Endothelial cell (in vitro differentiated cells): ENCODE data around the gene RNF144A. TPM values are rescaled to one million over a fixed set of nuclear protein-coding genes. Genes with fewer than 3 reads are reported as not detected.

ENCODE experiments used
- DNase-seq: peaks from one replicate; pipeline ENCODE4 v3.0.0; 2021; ENCODE audit warnings: low spot score
- H3K27ac Mint-ChIP-seq: one replicate; pipeline ENCODE4 v1.8.0; 2021; ENCODE audit warnings: mixed read lengths, inconsistent platforms; ENCODE audit not compliant: unreplicated experiment
- H3K27me3 Mint-ChIP-seq: one replicate; pipeline ENCODE4 v1.8.0; 2021; ENCODE audit warnings: mild to moderate bottlenecking, moderate library complexity, mixed read lengths, inconsistent platforms; ENCODE audit not compliant: unreplicated experiment
- H3K36me3 Mint-ChIP-seq: one replicate; pipeline ENCODE4 v1.8.0; 2021; ENCODE audit warnings: mild to moderate bottlenecking, low read depth, mixed read lengths, inconsistent platforms; ENCODE audit not compliant: unreplicated experiment
- H3K4me1 Mint-ChIP-seq: one replicate; pipeline ENCODE4 v1.8.0; 2021; ENCODE audit warnings: mild to moderate bottlenecking, mixed read lengths, inconsistent platforms; ENCODE audit not compliant: unreplicated experiment
- H3K4me3 Mint-ChIP-seq: one replicate; pipeline ENCODE4 v1.8.0; 2021; ENCODE audit warnings: mild to moderate bottlenecking, mixed read lengths, inconsistent platforms; ENCODE audit not compliant: unreplicated experiment
- H3K9me3 Mint-ChIP-seq: one replicate; pipeline ENCODE4 v1.8.0; 2021; ENCODE audit warnings: mixed read lengths, inconsistent platforms; ENCODE audit not compliant: unreplicated experiment
- total RNA-seq: library from RNA; stranded (reverse); fragmentation: NEBNext Ultra II Directional; extraction: Animal tissue kit (Norgen Biotek cat#: 25700); gene quantifications from one replicate; pipeline ENCODE4 v1.2.1, GENCODE V29; 2021; ENCODE audit not compliant: unreplicated experiment
- TF ChIP-seq, protein P1 (sequence below): fragments of 200-600 bp; sonication (generic); IDR thresholded peaks from one replicate; pipeline ENCODE4 v1.5.0; 2021; ENCODE audit warnings: antibody characterized with exemption; ENCODE audit not compliant: unreplicated experiment

Gene RNF144A
- total RNA-seq, 1 donor from 2014 or later, result 81.3 TPM

DNA sequence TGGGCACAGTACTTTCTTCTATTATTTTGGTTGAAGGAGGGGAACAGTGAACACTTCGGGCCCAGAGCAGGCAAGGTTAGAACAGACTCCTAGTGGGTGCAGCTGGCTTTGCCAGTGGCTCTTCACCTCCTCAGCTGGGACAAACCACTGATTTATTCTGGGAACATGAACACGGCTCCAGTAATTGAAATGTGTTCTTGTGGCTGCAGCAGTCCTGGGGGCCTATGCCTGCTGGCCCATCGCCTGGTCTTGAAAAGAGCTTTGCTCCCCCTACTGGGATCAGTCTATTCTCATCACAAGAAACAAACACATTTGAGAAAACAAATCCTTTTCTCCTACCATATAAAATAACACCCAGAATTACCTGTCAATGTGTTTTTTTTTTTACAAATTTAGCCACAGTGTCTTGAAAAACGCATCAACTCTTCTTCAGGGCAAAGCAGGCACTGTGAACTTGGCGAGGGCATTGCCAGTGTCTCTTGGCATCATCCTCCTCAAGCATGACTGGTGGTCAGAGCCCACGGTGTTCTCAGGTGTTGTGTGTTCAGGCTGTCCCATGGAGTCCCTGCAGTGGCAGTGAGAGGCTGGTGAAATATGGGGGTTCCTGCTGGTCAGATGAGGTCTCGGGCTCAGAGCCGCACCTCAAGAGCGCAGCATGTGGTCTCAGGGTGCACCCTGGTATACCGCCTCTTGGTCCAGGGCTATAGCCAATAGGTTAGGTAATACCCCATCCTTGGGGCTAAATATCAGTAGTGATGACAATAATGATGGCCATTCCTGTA lies 51.3 kb downstream of the RNF144A start:
- Mint-ChIP-seq H3K36me3 (peaks cover 26% of the 10 kb centered on the region), H3K9me3 (no peaks in the 10 kb centered on the region), H3K4me1 (no peaks in the 10 kb centered on the region), H3K27me3 (no peaks in the 10 kb centered on the region), H3K27ac (no peak overlapping the region), H3K4me3 (no peak overlapping the region)
- no peak for DNase-seq
- TF ChIP-seq, protein P1, sequence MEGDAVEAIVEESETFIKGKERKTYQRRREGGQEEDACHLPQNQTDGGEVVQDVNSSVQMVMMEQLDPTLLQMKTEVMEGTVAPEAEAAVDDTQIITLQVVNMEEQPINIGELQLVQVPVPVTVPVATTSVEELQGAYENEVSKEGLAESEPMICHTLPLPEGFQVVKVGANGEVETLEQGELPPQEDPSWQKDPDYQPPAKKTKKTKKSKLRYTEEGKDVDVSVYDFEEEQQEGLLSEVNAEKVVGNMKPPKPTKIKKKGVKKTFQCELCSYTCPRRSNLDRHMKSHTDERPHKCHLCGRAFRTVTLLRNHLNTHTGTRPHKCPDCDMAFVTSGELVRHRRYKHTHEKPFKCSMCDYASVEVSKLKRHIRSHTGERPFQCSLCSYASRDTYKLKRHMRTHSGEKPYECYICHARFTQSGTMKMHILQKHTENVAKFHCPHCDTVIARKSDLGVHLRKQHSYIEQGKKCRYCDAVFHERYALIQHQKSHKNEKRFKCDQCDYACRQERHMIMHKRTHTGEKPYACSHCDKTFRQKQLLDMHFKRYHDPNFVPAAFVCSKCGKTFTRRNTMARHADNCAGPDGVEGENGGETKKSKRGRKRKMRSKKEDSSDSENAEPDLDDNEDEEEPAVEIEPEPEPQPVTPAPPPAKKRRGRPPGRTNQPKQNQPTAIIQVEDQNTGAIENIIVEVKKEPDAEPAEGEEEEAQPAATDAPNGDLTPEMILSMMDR, result no peak

DNA sequence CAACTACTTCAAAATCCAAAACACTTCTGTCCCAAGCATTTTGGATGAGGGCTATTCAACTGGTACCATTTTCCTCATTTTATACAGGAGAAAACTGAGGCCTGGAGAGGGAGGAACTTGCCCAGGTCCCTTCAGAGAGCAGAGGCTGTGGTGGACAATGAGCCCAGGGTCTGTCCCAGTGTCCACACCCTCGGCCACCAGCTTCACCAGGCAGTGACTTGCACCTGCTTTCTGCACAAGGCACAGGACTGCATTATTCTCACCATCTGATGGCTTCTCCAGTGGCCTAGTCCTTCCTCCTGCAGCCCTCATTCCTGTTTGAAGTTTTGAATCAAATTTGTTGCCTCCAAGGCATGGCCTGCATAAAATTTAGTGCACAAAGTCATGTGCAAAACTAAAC lies 53.3 kb downstream of the RNF144A start:
- H3K36me3 Mint-ChIP-seq, result peaks cover 21% of the 10 kb centered on the region
- H3K27me3 Mint-ChIP-seq, result no peaks in the 10 kb centered on the region
- DNase-seq, result no peak

DNA sequence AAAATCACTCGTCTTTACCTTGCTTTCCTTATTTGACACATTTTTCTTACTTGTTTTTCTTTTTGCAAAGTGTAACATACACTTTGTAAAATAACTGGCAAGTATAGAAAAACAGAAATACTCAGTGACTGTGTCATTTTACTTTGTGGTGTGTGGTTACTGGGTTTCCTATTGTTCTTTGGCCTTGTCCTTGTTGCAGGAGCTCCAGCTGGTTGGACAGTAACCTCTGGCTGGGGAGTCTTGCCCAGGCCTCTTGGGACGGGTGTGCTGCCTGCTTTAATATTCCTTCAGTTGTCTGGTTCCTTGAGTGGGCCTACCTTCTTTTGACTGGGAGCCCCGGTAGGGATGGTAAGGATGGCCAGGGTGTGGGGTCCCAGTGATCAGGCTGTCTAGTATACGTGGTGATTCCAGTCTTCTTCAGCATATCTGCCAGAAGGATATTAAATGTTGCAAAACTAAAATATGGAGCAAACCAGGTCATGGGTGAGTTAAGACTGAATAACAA lies 53.8 kb downstream of the RNF144A start:
- no peaks in the 10 kb centered on the region for H3K9me3 Mint-ChIP-seq
- H3K36me3 Mint-ChIP-seq, result peaks cover 21% of the 10 kb centered on the region
- H3K27ac Mint-ChIP-seq, result no peak overlapping the region
- no peak overlapping the region for H3K4me3 Mint-ChIP-seq
- TF ChIP-seq, protein P1, result no peak
- no peaks in the 10 kb centered on the region for H3K27me3 Mint-ChIP-seq
- no peaks in the 10 kb centered on the region for H3K4me1 Mint-ChIP-seq
- no peak for DNase-seq

More for the DNA sequence above, 53.3 kb downstream of the RNF144A start:
- no peaks in the 10 kb centered on the region for H3K9me3 Mint-ChIP-seq
- H3K27ac Mint-ChIP-seq, result no peak overlapping the region
- H3K4me3 Mint-ChIP-seq, result peak overlapping the region; percentile 34
- TF ChIP-seq, protein P1, result no peak
- H3K4me1 Mint-ChIP-seq, result no peaks in the 10 kb centered on the region

DNA sequence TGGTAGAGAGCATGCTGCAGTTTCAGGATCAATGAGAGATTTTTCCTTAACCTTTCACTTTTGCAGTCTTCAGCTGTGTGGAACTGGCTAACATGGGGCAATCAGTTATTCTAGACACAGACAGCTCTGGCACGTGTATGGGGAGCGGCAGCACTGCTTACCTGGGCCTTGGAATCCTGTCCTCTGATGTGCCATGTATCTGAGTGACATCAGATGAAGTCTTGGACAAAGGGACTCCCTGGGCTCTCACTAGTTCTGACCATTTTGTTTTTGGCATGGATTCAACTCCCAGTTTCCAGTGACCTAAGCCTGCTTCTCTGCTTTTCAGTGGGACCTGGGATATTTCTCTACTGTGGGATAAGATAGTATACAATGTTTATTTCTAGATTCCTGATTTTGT lies 54.3 kb downstream of the RNF144A start:
- Mint-ChIP-seq H3K4me3 (no peak overlapping the region), H3K9me3 (no peaks in the 10 kb centered on the region), H3K27ac (no peak overlapping the region), H3K4me1 (no peaks in the 10 kb centered on the region), H3K27me3 (no peaks in the 10 kb centered on the region), H3K36me3 (peaks cover 21% of the 10 kb centered on the region)
- no peak for DNase-seq
- TF ChIP-seq, protein P1, result no peak

DNA sequence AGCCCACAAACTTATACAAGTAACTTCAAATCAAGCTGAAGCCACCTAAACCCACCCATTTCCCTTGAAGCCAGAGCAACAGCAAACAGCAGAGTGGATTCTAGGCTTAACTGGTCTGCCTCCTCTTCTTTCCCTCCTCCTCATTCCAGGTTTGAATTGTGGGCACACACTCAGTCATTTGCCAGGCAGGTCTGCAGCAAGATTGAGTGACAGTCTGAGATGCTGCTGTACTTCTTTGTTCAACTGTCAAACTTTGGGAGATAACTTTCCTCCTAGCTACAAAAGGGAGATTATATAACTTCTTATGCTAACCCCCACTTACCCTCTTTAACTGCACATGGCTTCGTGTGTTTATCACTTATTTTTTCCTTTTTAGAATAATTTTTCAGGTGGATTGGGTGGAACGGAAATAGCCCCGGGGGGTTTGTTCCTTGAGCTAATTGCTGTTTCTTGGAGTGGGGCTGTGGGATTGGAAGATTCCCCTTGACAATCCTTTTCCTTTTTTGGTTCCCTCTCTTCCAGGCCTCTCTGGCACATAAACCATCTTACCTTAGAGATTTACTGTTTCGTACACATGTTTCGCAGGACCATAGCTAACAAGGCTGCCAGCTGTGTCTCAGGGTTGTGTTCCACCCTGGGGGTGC lies 55.0 kb downstream of the RNF144A start:
- H3K4me3 Mint-ChIP-seq, result no peak overlapping the region
- TF ChIP-seq, protein P1, result no peak
- no peaks in the 10 kb centered on the region for H3K9me3 Mint-ChIP-seq
- peaks cover 21% of the 10 kb centered on the region for H3K36me3 Mint-ChIP-seq
- no peak overlapping the region for H3K27ac Mint-ChIP-seq
- no peak for DNase-seq
- H3K27me3 Mint-ChIP-seq, result no peaks in the 10 kb centered on the region
- no peaks in the 10 kb centered on the region for H3K4me1 Mint-ChIP-seq
